Middle frontal gyrus (tissue), 1 donor: ENCODE measurements around the gene STAMBP.
"Not testable (repeated sequence)": the region's sequence is repeated elsewhere in the genome, so short reads cannot be mapped to it uniquely, and the experiment has no call there.

Experiments
- DNase-seq: peaks from one replicate; pipeline ENCODE4 v3.0.0-alpha.2; 2015; ENCODE audit warnings: low spot score; ENCODE audit errors: extremely low spot score

STAMBP gene

DNA sequence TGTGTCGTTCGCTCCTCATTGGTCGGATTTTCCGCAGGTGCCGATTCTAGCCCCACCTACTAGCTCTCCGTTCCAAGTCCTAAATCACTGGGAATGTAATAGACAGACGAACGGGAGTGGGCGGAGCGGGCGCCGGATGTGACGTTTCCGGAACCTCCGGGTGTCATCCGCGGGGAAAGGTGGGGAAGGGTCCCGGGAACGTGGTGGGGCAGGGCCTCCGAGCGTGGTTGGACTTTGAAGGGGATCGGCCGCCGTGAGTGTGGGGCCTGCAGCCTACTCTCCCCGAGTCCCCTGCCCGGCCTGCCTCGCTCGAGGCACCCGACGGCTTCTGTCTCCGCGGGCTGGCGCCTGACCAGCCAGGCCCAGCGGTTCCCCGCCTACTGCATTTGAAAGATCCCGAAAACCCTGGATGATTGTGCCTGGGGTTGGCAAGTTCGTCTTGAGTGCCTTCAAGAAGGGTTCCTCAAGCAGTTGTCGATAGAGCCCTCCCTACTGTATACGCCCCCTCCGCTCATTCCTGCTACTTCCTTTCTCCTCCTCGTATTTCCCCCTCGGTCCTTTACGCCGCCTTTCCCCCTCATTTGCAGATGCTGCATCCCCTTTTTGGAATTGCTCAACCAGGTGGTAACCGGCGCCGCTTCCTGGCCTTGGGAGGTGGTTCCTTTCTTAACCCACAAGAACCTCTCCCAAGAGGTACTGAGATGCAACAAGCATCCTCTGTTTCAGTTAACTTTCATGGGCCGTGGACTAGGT lies at the start of gene STAMBP:
Gene STAMBP (plus strand): TSS at position 144 of the 753 bp plus-strand sequence. CDS start 1,896 bp downstream, outside the sequence.
- peak; percentile 96 for DNase-seq

DNA sequence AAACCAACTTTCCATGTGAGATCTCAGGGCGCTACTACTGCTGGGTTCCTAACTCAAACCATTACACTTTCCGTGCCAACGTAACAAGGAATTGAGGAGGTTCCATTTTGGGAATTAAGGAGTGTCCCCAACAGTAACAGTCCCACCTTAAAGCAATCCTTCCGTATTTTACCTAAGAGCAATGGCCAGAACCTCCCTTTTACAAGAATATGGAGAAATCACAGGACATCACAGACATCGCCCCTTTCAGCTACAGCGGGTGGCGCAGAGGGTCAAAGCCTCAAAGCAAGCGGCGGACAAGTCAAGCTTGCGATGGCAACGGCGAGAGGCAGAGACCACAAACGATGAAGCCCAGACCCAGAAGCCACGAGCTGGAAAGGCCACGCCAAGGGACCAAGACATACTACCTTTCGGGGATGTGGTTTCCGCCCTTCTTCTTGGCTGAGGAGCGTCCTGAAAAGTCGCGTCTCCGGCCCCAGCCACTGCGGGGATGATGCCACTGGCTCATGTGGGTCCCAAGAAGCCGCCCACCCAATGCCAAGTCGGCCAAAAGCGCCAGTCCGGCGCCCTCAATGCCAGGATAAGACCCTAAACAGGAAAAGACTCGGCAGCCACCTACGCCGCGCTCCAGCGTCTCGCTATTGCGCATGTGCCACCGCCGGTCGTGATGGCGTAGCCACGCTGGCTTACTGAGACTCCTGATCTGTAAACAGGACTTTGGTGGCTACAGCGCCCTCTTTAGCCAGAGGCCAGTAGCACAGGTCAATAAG lies 49.1 kb upstream of the STAMBP start, which contains the start of gene DUSP11:
Gene DUSP11 (minus strand): TSS at position 637 of the 770 bp plus-strand sequence. CDS start 129 bp downstream, at position 508.
- DNase-seq, result peak; percentile 85

DNA sequence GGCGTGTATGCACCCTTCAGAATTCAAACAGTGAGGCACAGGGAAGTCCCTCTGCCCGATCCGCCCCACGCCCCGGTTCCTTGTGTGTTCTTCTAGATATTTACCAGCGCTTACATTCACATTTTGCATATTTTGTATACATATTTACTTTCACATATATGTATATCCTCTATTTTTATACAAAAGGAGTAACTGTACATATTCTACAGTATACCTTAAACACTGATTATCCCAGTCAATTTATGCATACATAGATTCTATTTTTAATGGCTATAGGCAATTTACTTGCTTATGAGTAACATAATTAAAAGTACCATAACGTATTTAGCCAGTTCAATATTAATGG lies 48.6 kb upstream of the STAMBP start:
- DNase-seq, result no peak

- not testable (repeated sequence) for DNase-seq
Measured at GRCh38 chr2:73783402-73783801, 45.4 kb upstream of the STAMBP start.

GRCh38 chr2:73783883-73784282 lies 44.9 kb upstream of the STAMBP start, which contains the start of gene C2orf78:
C2orf78 (plus strand) TSS chr2:73784183; CDS start chr2:73784310, 127 bp downstream.
- DNase-seq, result not testable (repeated sequence)

GRCh38 chr2:73811878-73812277 lies 16.9 kb upstream of the STAMBP start:
- no peak for DNase-seq

DNA sequence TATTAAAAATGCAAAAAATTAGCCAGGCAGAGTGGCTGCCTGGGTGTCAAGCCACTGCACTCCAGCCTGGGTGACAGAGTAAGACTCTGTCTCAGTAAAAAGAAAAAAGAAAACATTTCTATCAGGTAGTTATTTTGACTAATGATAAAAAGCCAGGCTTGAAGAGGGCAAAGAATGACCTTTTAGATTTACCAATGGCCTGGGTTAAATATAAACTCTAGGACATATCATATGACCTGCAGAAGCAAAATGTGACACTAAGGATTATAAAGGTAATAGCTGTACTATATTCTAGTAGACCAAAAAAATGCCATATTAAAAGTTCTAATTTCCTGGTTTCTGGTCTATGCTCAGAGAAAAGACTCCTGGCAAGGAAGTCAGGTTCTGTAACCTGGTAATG lies 16.1 kb upstream of the STAMBP start:
- DNase-seq, result no peak

GRCh38 chr2:73818296-73818695 lies 10.5 kb upstream of the STAMBP start:
- DNase-seq, result no peak

GRCh38 chr2:73821227-73821626 lies 7.5 kb upstream of the STAMBP start:
- no peak for DNase-seq

DNA sequence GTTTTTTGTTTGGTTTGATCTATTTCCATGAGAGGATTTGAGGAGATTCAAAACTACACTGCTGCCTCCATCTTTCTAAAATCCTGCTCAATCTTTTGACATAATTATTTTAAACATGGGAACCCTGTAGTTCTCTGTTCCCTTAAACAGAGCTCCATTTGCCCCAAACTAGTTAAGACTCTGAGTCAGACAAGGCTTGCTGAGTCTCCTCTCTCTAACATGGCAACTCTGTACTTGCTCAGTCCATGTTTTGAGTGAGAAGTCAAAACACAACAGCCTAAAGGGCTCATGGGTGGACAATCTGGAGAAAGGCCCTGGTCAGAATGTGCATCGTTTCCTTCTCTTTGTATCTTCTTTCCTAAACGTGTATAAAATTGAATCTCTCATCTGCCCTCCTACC lies 7.1 kb upstream of the STAMBP start:
- DNase-seq, result no peak

DNA sequence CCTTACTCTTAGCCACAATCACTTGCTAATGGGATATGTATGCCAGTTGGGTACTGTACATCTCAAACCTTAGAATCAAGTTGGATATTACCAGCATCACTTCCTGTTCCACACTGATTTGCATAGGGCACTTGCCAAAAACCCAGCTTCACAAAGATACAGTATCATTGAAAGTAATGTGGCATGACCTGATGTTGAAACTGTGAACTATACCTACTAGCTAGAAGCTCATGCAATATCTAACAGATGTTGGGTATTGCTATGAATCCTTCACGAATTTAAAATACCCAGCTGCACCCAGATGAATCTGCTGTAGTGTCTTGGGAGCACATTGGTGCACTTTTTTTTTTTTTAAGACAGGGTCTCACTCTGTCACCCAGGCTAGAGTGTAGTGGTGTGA lies 6.5 kb upstream of the STAMBP start:
- no peak for DNase-seq

DNA sequence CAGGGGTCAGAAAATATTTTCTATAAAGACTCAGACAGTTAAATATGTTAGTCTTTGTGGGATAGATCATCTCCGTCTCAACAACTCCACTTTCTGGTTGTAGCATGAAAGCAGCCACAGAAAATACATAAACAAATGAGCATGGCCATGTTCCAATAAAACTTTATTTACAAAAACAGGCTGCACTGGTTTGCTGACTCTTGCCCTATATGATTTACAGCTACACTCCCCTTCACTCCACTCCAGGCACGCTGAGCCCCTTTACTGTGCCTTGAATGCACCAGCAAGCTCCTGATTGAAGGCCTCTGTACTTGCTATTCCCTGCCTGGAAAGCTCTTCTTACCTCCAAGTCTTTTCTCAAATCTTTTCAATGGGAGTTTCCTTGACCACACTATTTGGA lies 5.8 kb upstream of the STAMBP start:
- no peak for DNase-seq

- no peak for DNase-seq
Measured at GRCh38 chr2:73823416-73823815, 5.3 kb upstream of the STAMBP start.

DNA sequence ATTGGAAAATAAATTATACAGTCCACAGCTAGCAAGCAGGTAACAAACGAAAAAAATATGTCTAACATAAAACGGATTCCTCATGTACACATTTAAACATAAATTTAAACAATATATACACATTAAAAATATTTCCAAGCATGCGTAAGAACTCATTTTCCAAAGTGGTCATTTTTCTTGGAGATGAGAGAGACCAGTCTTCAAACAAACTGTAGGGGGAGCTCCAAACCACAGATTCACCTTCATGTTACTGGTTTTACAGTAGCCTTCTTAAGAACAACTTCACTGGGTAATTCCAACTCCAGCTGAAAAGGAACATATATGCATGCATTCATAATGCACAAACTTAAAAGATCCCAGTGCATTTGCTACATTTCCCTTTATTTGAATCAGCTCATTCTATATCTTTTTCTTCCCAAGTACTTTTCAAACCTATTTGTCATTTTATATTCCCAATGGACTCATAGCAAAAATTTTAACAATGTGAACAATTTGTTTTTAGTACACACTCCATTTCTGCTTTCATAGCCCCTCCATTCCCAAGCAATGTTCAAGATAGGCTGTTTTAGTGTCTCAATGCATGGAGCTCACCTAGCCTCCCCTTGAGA lies 4.7 kb upstream of the STAMBP start:
- no peak for DNase-seq

DNA sequence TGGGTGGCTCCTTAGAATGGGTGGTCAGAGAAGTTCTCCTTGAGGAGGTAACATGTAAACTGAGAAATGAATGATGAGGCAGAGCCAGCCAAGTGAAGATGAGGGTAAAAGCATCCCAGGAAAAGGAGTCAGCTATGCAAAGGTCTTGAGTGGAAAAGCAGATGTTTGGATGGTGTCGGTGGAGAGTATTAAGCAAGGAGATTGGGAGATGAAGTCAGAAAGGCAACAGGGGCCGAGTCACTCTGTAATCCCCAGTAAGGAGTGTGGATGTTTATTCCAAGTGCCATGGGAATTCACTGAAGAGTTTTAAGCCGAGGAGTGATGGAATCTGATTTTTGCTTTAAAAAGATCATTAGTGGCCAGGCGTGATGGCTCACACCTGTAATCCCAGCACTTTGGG lies 3.4 kb upstream of the STAMBP start:
- DNase-seq, result no peak

DNA sequence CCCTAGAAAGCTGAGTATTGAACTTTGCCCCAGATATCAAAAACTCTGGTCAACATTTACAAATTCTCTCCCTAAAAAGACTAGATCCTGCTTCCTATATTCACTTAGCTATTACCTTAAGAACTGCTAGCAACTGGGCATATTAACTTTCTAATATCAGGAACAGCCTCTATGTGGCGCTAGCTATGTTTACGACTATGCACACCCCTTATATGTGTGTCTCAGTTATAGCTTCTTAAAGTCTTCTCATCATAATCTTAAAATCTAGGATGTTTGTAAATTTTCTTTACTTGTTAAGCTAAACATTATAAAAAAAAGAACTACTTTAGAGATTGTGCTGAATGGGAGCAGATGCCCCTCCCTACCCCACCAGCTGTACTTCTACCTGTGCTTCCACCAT lies 1.7 kb upstream of the STAMBP start:
- no peak for DNase-seq

DNA sequence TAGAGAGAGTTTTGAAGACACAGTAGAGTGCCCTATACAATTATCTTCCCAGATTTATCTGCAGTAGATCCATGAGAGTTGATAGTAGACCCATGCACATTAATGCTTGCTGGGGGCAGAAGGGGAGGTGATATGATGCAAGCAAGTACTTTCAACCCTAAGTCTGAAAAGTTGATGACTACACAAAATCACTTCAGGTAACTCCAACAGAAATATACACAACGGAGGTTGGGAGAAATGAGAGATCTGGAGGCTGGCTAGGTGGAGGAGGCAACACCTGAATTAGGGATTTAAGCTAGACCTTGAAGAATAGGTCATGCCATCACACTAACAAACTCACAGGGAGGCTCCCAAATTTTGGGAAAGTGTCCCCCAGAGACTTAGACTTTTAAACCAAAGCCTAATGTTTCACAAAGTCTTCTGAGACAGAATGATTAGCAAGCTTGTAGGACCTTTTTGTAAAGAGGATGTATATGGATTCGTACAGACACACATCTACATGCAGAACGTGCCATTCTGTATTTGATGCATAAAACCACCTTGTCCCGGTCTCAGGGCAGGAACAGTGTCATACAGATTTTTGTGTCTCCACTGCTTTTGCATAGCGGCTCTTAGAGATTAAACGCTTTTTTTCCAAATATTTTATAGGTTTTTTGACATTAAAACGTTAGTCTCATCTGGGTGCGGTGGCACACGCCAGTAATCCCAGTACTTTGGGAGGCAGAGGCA lies 937 bp upstream of the STAMBP start:
- no peak for DNase-seq

DNA sequence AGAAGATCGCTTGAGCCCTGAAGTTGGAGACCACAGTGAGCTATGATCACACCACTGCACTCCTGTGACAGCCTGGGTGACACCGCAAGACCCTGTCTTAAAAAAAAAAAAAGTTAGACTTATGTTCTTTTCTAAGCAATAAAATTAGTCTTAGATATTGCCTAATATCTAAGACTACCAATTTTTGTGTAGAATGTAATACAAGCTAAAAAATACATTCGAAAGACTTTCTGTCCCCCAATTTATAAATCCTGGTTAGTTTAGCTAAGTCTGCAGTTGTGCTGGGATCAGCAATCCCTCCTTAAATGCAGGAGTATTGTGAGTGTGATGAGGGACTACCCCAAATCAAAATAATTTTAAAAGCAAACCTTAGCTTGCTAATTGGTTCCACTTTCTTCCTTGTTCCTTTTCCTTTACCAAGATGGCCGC lies 358 bp upstream of the STAMBP start:
- no peak for DNase-seq

DNA sequence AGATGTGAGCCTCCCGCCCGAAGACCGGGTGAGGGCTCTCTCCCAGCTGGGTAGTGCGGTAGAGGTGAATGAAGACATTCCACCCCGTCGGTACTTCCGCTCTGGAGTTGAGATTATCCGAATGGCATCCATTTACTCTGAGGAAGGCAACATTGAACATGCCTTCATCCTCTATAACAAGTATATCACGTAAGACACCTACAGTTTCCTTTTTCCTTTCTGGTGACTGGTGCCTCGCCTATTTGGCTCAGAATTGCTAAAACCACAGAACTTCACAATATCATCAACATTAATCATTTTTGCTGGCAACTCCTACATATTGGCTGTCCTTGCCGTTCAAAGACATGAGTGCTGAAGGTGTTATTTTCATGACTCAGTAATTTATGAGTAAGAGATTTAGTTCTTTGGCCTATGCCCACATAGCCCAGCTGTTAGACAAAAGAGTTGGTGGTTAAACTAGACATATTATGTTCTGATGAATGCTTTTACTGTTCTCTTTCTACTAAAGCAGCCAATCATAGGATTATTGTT lies 2.2 kb downstream of the STAMBP start:
- no peak for DNase-seq

- DNase-seq, result no peak
Measured at GRCh38 chr2:73832930-73833329, 4.2 kb downstream of the STAMBP start.
